Measurements from ENCODE around the gene PSEN1. TPM values are rescaled to one million over a fixed set of nuclear protein-coding genes. Genes with fewer than 3 reads are reported as not detected.
A peak's percentile ranks its signal among the peaks of the same experiment; 100 is the strongest.

The PSEN1 gene
- total and polyA plus RNA-seq, 10 of the 15 experiments (the other 5 are each of a cell fraction or from before 2014, with no cell fraction given), result 8.9 to 32.3 (median 21.8) TPM

DNA sequence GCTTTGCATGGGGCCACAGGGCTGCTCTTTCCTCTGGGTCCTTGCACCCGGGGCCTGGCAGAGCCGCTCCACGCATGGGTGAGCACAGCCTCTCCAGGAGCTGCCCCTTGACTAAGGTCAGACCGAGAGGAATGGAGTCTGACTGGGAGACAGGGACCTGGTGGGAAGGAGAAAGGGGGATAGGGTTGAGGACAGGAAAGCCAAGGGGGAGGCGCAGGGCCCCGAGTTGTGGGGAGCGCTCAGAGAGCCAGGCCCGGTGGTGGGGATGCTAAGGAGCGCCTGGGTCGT, 117.0 kb downstream of the PSEN1 start:
- Histone ChIP-seq H3K4me3 (no peak overlapping the region), H4K20me1 (ENCODE audit: control insufficient read depth, insufficient read depth) (no peaks in the 10 kb centered on the region), H3K79me2 (ENCODE audit: control insufficient read depth, insufficient read depth, low read length) (no peaks in the 10 kb centered on the region), H3K9ac (ENCODE audit: control insufficient read depth, insufficient read depth, low read length) (no peak overlapping the region), H2AFZ (ENCODE audit: control insufficient read depth, low read depth, low read length) (no peak overlapping the region), H3K4me2 (ENCODE audit: control insufficient read depth, insufficient read depth) (no peak overlapping the region), H3K4me1 (ENCODE audit: control insufficient read depth, insufficient read depth, low read length) (peaks cover 9% of the 10 kb centered on the region; the same call in 1 of the 2 replicates), H3K27me3 (replicated peaks in 1 of 2; ENCODE audit: control insufficient read depth in 2 of 2, insufficient read depth in 2 of 2, low read length in 1 of 2) (no peaks in the 10 kb centered on the region), H3K36me3 (ENCODE audit: control insufficient read depth in 2 of 2, insufficient read depth in 2 of 2, low read length in 1 of 2) (no peaks in the 10 kb centered on the region; a peak in 1 of 4 replicates), H3K27ac (ENCODE audit: control insufficient read depth, insufficient read depth) (no peak overlapping the region), H3K9me3 (replicated peaks; ENCODE audit: control insufficient read depth, insufficient read depth, low read length) (no peaks in the 10 kb centered on the region)
- DNase-seq (ENCODE audit: low read depth, low spot score) (no peak), FAIRE-seq (no peak), ATAC-seq (no peak)
- ChIA-PET SMC1A (ENCODE audit: uncharacterized antibody, unreplicated experiment) (no interaction called here), CTCF (no interaction called here), RAD21 (ENCODE audit: unreplicated experiment) (no interaction called here), POLR2A (no interaction called here)
- TF ChIP-seq TARDBP (IDR thresholded peaks at IDR 0.05; ENCODE audit: borderline replicate concordance), result no peak
- TF ChIP-seq NBN (IDR thresholded peaks at IDR 0.05), result no peak
- TF ChIP-seq PAX5 (IDR thresholded peaks at IDR 0.05; ENCODE audit: borderline replicate concordance, low read depth, low read length), result peak; percentile 44; the same call in 1 of the 2 replicates
- no peak for TF ChIP-seq ZNF384 (IDR thresholded peaks at IDR 0.05; ENCODE audit: borderline replicate concordance, low read depth, low read length)
- no TSS peak for BruUV-seq (replicated peaks)
- in situ Hi-C loops (cut with MboI) (no loop called here), intact Hi-C loops (cut with micrococcal nuclease; ENCODE audit: unreplicated experiment) (no loop called here)
- WGBS (ENCODE audit: insufficient coverage, insufficient replicate concordance, low lambda C conversion rate, missing lambda C conversion rate), result 71% methylated on average over 10 of the region's 10 CpGs

DNA sequence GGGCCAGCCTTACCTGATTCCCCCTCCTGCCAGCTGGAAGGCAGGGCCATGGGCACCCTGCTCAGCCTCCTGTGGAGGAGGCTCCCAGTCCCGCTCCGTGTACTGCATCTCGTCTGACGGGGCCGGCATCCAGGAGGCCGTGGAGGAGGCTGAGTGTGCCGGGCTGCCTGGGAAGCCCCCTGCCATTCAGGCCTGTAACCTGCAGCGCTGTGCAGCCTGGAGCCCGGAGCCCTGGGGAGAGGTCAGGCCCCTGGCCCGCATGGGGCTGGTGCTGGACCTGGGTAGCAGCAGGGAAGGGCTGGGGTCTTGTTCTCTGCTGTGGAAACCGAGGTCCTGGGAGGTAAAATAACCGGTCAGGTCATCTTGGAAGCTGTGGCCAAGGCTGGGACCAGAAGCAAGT, 117.4 kb downstream of the PSEN1 start:
- H3K9me3 ChIP-seq (replicated peaks; ENCODE audit: control insufficient read depth, insufficient read depth, low read length), result no peaks in the 10 kb centered on the region
- no peak overlapping the region for H3K9ac ChIP-seq (ENCODE audit: control insufficient read depth, insufficient read depth, low read length)
- H3K27ac ChIP-seq (ENCODE audit: control insufficient read depth, insufficient read depth), result no peak overlapping the region
- H3K36me3 ChIP-seq (ENCODE audit: control insufficient read depth in 2 of 2, insufficient read depth in 2 of 2, low read length in 1 of 2), result no peaks in the 10 kb centered on the region; a peak in 1 of 4 replicates
- H3K4me2 ChIP-seq (ENCODE audit: control insufficient read depth, insufficient read depth), result no peak overlapping the region
- in situ Hi-C loops (cut with MboI), result no loop called here
- FAIRE-seq (no peak), ATAC-seq (no peak), DNase-seq (ENCODE audit: low read depth, low spot score) (no peak)
- H3K4me3 ChIP-seq, result no peak overlapping the region
- POLR2A ChIA-PET, result no interaction called here
- RAD21 ChIA-PET (ENCODE audit: unreplicated experiment), result no interaction called here
- CTCF ChIA-PET, result no interaction called here
- H2AFZ ChIP-seq (ENCODE audit: control insufficient read depth, low read depth, low read length), result no peak overlapping the region
- no peak for TF ChIP-seq GABPA (IDR thresholded peaks at IDR 0.05; ENCODE audit: low read depth)
- no peak for TF ChIP-seq TARDBP (IDR thresholded peaks at IDR 0.05; ENCODE audit: borderline replicate concordance)
- TF ChIP-seq SIX5 (IDR thresholded peaks at IDR 0.05; ENCODE audit: low read depth, low read length, severe bottlenecking), result no peak
- no peak for TF ChIP-seq PAX5 (IDR thresholded peaks at IDR 0.05; ENCODE audit: borderline replicate concordance, low read depth, low read length)
- no peak for TF ChIP-seq NFXL1 (IDR thresholded peaks at IDR 0.05; ENCODE audit: borderline replicate concordance)
- TF ChIP-seq EZH2 (IDR thresholded peaks at IDR 0.05; ENCODE audit: borderline replicate concordance, control insufficient read depth, low read depth, low read length), result no peak
- TF ChIP-seq WRNIP1 (IDR thresholded peaks at IDR 0.05; ENCODE audit: borderline replicate concordance, low read depth, low read length), result no peak
- WGBS (ENCODE audit: insufficient coverage, insufficient replicate concordance, low lambda C conversion rate, missing lambda C conversion rate), result 67% methylated on average over 12 of the region's 12 CpGs
- SMC1A ChIA-PET (ENCODE audit: uncharacterized antibody, unreplicated experiment), result no interaction called here
- intact Hi-C loops (cut with micrococcal nuclease; ENCODE audit: unreplicated experiment), result no loop called here
- no TSS peak for BruUV-seq (replicated peaks)
- H3K4me1 ChIP-seq (ENCODE audit: control insufficient read depth, insufficient read depth, low read length), result peaks cover 5% of the 10 kb centered on the region; the same call in 1 of the 2 replicates
- H3K79me2 ChIP-seq (ENCODE audit: control insufficient read depth, insufficient read depth, low read length), result no peaks in the 10 kb centered on the region
- H4K20me1 ChIP-seq (ENCODE audit: control insufficient read depth, insufficient read depth), result no peaks in the 10 kb centered on the region
- H3K27me3 ChIP-seq (replicated peaks in 1 of 2; ENCODE audit: control insufficient read depth in 2 of 2, insufficient read depth in 2 of 2, low read length in 1 of 2), result no peaks in the 10 kb centered on the region

Measured in GM12878 (cell line).